GM12891 (cell line): ENCODE results near the gene NDFIP1.

ENCODE experiments used
- POLR2A ChIP-seq: IDR thresholded peaks from 2 replicates; pipeline ENCODE4 v1.6.1; 2011; ENCODE audit warnings: low read depth, low read length, control low read depth
- POLR2AphosphoS5 ChIP-seq: IDR thresholded peaks from 2 replicates; pipeline ENCODE4 v1.6.1; 2011; ENCODE audit warnings: low read depth, low read length, control low read depth
- POU2F2 ChIP-seq: IDR thresholded peaks from 2 replicates; pipeline ENCODE4 v1.6.1; 2011; ENCODE audit warnings: low read depth, mild to moderate bottlenecking, control low read depth, low read length, moderate library complexity
- TAF1 ChIP-seq: IDR thresholded peaks from 2 replicates; pipeline ENCODE4 v1.6.1; 2011; ENCODE audit warnings: low read depth, low read length, control low read depth

DNA sequence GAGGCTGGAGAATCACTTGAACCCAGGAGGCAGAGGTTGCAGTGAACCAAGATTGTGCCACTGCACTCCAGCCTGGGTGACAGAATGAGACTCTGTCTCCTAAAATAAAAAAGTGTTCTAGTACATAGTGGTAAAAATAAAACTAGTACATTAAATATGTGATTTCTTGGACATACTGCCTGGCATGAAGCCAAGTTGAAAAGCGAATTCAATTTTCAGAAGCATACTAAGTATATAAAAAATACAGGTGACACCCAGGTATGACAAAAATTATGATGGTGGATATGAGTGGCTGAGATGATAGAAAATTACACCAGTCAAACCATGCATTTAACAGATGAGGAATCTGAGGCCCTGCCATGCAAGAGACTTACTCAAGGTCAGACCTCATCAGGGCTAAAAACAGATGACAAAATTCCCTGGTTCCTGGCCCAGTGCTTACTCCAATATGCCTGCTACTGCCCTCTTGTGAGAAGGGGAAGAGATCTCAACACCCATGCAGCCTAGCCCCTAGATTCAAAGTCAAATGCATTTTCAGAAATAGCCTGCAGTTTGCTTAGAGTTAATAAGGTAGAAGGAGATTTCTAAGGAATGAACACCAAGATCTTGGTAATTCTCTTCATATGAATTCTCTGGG is 49.2 kb upstream of the NDFIP1 start:
- TF ChIP-seq POLR2A (no peak), POLR2AphosphoS5 (no peak), POU2F2 (no peak), TAF1 (no peak)
